GM20000 (cell line): ENCODE measurements around the gene EFCAB5.

Experiments used
- DNase-seq: peaks from one replicate; pipeline ENCODE4 v3.0.0; 2012; ENCODE audit warnings: low spot score
- CTCF ChIP-seq: IDR thresholded peaks from 2 replicates; pipeline ENCODE4 v1.5.1; 2012; ENCODE audit warnings: mild to moderate bottlenecking, control low read depth; ENCODE audit errors: extremely low read depth, missing control alignments

The EFCAB5 gene

GRCh38 chr17:29911641-29912177 is 29.7 kb upstream of the EFCAB5 start:
- DNase-seq, result no peak
- no peak for TF ChIP-seq CTCF

- no peak for TF ChIP-seq CTCF
- DNase-seq, result no peak
These were observed 26.5 kb upstream of the EFCAB5 start for GRCh38 chr17:29914819-29915537.

GRCh38 chr17:29918016-29918415 is 23.4 kb upstream of the EFCAB5 start:
- no peak for DNase-seq
- no peak for TF ChIP-seq CTCF

GRCh38 chr17:29918922-29919856 is 22.2 kb upstream of the EFCAB5 start:
- no peak for DNase-seq
- no peak for TF ChIP-seq CTCF

GRCh38 chr17:29924786-29925185 is 16.6 kb upstream of the EFCAB5 start:
- no peak for TF ChIP-seq CTCF
- DNase-seq, result no peak

GRCh38 chr17:29927546-29927945 is 13.9 kb upstream of the EFCAB5 start:
- DNase-seq, result no peak
- TF ChIP-seq CTCF, result no peak

- TF ChIP-seq CTCF, result no peak
- DNase-seq, result no peak
These were observed 12.4 kb upstream of the EFCAB5 start for GRCh38 chr17:29929006-29929532.
